Heart right ventricle (tissue), 16 donors: ENCODE results near the gene STK11. TPM values are rescaled to one million over a fixed set of nuclear protein-coding genes. Genes with fewer than 3 reads are reported as not detected.

Source experiments
- ATAC-seq, 8 donors: fragments of 200-7000 bp; cut with Tn5 transposase; one replicate each; pipeline ENCODE4 v1.9.1; 2020; ENCODE audit warnings: mild to moderate bottlenecking in 8 of 8, moderate library complexity in 8 of 8, moderate number of reproducible peaks in 1 of 8
- DNase-seq, 2 donors: peaks; one replicate each; pipeline ENCODE4 v3.0.0-alpha.2; 2020
- H3K27ac ChIP-seq, 10 donors: fragments of 200-600 bp; sonication (generic) in 2 of 10; one replicate each; pipeline versions ENCODE4 v1.5.0 to v1.8.0; 2020 to 2022; ENCODE audit warnings: mild to moderate bottlenecking in 3 of 10
- H3K27me3 ChIP-seq, 7 donors: fragments of 200-600 bp; one replicate each; pipeline ENCODE4 v1.8.0; 2021 to 2022; ENCODE audit warnings: mild to moderate bottlenecking in 2 of 7
- H3K36me3 ChIP-seq, 9 donors: fragments of 200-600 bp; sonication (generic) in 1 of 9; one replicate each; pipeline versions ENCODE4 v1.5.0 to v1.8.0; 2020 to 2022; ENCODE audit warnings: mild to moderate bottlenecking in 2 of 9
- H3K4me1 ChIP-seq, 9 donors: fragments of 200-600 bp; sonication (generic) in 1 of 9; one replicate each; pipeline versions ENCODE4 v1.5.0 to v1.8.0; 2020 to 2022; ENCODE audit warnings: mild to moderate bottlenecking in 4 of 9
- H3K4me3 ChIP-seq, 10 donors: fragments of 200-600 bp; sonication (generic) in 2 of 10; one replicate each; pipeline versions ENCODE4 v1.5.0 to v1.8.0; 2020 to 2022; ENCODE audit warnings: mild to moderate bottlenecking in 7 of 10, moderate library complexity in 2 of 10
- H3K9me3 ChIP-seq, 11 donors: fragments of 200-600 bp in 10 of 11; sonication (generic) in 2 of 11; one replicate each; pipeline versions ENCODE4 v1.5.0 to v1.8.0; 2013 to 2022; ENCODE audit warnings: mild to moderate bottlenecking in 2 of 11, control low read depth in 1 of 11, moderate library complexity in 1 of 11
- WGBS, 2 donors: extraction: QIAGEN DNeasy Blood & Tissue Kit; methylation state at CpG; one replicate each; pipeline ENCODE4 v1.1.7; 2013; ENCODE audit warnings: inconsistent platforms in 1 of 2; 5-methylcytosine and 5-hydroxymethylcytosine counted together
- intact Hi-C, 10 donors: fragments of 100-400 bp; cut with DNase I; formaldehyde crosslinking; loops; one replicate each; pipeline versions ENCODE4 v1.11.1 to v1.14.2; 2022
- polyA plus RNA-seq, 2 donors: library from polyadenylated mRNA; stranded (reverse); fragments of 200-250 nt; gene quantifications; one replicate each; pipeline ENCODE4 v1.2.3, GENCODE V29; 2013
- total RNA-seq, 10 donors: library from RNA; stranded (reverse); fragmentation: NEBNext Ultra II Directional in 3 of 10; extraction: Animal tissue kit (Norgen Biotek cat#: 25700) in 3 of 10; gene quantifications; one replicate each; pipeline versions ENCODE4 v1.2.1 to v1.2.4, GENCODE V29; 2021 to 2023
- TF ChIP-seq, protein P1 (sequence below), 9 donors: fragments of 200-600 bp; sonication (generic) in 2 of 9; IDR thresholded peaks; one replicate each; pipeline versions ENCODE4 v1.5.0 to v1.8.0; 2021 to 2022; ENCODE audit warnings: antibody characterized with exemption in 9 of 9, mild to moderate bottlenecking in 5 of 9, moderate library complexity in 1 of 9
- donor health status: Arrhythmogenic right ventricular cardiomyopathy.
- donor health status: ischemic (EF 13 %, LVEDD 7.1; RV severe dilation, severe dysfunction).
- donor health status: healthy with polysubstance abuse.
- donor health status: DM: no; HTN: yes; CAD: no.
- donor health status: DM: no; HTN: no; CAD: no.
- donor health status: ischemic (EF 25% LVEDD 6.9; RV normal size, moderate dysfunction).
- donor health status: ischemic (EF 25% LVEDD 5.7; RV mildly dilated, moderate dysfunction).
- donor health status: healthy.
- donor health status: DM: yes; HTN: yes; CAD: no.
- donor health status: Ischemic cardiomyopathy.
- donor health status: ischemic (EF 35%, LVEDD 5.7; RV mildly dilated, moderate dysfunction).
- donor health status: nonischemic (EF 11% LVEDD 7.7; RV severe dilation, severe dysfunction).
- donor health status: DM: yes; HTN: yes; CAD: no.
- donor health status: PGD.
- donor health status: ischemic (EF 29% LVEDD 5.4; RV normal size, mild dysfunction).
- donor health status: nonischemic (EF 23%, LVEDD 6.1; RV moderate dilation, normal function).

Gene STK11
- total and polyA plus RNA-seq, 12 donors, result 41.1 to 71.6 (median 46.6) TPM

DNA sequence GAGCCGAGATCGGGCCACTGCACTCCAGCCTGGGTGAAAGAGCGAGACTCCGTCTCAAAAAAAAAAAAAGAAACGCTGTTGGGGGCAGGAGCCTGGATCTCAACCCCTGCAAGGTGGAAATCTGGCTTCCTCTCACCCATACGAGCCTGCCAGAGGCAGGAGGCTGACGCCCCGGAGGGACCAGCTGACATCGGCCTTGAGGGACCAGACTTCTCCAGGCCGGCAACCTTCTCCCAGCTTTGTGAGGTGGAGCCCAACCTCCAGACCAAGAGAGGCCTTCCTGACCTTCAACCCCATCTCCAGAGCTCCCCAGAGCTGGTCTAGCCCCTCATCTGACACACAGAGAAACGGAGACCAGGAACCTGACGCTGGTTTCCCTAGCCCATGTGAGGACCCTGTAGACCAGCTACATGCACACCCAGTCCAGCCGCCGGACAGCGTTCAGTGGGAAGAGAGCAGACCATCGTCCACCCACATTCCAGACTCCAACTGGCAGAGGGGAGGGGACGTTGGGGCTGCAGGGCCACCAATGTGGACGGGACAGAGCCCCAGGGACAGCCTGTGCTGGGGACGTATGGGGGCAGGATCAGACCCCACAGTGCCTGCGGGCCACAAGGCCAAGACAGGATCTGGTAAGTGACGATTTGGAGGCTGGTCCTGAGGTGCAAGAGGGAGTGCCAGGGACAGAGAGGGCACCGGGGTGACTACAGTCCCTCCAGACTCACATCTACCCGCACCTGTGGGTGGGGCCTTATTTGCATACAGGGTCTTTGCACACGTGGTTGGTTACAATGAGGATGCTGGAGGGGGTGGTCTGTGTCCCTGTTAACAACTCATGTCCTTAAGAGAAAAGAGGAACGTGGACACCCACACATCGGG is 42.9 kb upstream of the STK11 start:
- Histone ChIP-seq H3K4me1 (peaks cover 3 to 24% (median 5%) of the 10 kb centered on the region in 9 donors), H3K4me3 (peak overlapping the region in 1 of 10 donors; percentile 26), H3K36me3 (peaks cover 0 to 21% (median 0%) of the 10 kb centered on the region in 9 donors), H3K9me3 (no peaks in the 10 kb centered on the region), H3K27ac (peak overlapping the region in 3 of 10 donors; percentile 27 to 44 (median 31)), H3K27me3 (no peaks in the 10 kb centered on the region)
- WGBS, 2 donors, result 82% methylated on average over 26 of the region's 26 CpGs
- ATAC-seq (peak in 2 of 8 donors; percentile 1 to 15), DNase-seq (no peak)
- intact Hi-C loops, result no loop called here
- TF ChIP-seq, protein P1, sequence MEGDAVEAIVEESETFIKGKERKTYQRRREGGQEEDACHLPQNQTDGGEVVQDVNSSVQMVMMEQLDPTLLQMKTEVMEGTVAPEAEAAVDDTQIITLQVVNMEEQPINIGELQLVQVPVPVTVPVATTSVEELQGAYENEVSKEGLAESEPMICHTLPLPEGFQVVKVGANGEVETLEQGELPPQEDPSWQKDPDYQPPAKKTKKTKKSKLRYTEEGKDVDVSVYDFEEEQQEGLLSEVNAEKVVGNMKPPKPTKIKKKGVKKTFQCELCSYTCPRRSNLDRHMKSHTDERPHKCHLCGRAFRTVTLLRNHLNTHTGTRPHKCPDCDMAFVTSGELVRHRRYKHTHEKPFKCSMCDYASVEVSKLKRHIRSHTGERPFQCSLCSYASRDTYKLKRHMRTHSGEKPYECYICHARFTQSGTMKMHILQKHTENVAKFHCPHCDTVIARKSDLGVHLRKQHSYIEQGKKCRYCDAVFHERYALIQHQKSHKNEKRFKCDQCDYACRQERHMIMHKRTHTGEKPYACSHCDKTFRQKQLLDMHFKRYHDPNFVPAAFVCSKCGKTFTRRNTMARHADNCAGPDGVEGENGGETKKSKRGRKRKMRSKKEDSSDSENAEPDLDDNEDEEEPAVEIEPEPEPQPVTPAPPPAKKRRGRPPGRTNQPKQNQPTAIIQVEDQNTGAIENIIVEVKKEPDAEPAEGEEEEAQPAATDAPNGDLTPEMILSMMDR (IDR thresholded peaks at IDR 0.05), result no peak

DNA sequence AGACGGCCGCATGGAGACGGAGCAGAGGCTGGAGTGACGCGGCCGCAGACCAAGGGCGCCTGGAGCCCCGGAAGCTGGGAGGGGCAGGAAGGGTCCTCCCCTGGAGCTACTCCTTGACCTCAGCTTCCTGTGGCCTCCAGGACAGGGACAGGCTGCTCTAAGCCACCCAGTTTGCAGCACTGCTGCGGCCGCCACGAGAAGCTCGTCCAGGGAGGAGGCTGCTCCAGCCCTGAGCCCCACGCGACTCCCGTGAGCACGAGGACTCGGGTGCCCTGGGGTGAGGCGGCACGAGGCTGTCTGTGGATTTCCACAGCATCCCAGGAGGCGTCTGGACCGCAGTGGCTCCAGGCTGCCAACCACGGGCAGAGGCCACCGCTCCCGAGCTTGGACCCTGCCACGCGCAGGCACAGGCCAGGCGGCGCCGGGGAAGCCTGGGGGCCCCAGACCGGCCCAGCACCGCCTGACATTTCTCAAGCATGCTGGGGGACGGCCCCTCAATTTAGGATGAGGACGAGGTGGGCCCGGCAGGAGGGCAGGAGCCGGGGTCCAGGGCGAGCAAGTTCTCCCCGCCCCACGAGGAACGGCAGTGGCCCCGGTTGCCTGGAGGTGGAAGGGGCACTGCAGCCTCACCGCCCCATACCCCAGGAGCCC is 42.2 kb upstream of the STK11 start:
- WGBS, 2 donors, result 77 to 83% methylated on average over 41 of the region's 41 CpGs
- ATAC-seq, result peak; percentile 37 to 75 (median 52)
- H3K4me1 ChIP-seq, result peaks cover 3 to 24% (median 5%) of the 10 kb centered on the region in 9 donors

DNA sequence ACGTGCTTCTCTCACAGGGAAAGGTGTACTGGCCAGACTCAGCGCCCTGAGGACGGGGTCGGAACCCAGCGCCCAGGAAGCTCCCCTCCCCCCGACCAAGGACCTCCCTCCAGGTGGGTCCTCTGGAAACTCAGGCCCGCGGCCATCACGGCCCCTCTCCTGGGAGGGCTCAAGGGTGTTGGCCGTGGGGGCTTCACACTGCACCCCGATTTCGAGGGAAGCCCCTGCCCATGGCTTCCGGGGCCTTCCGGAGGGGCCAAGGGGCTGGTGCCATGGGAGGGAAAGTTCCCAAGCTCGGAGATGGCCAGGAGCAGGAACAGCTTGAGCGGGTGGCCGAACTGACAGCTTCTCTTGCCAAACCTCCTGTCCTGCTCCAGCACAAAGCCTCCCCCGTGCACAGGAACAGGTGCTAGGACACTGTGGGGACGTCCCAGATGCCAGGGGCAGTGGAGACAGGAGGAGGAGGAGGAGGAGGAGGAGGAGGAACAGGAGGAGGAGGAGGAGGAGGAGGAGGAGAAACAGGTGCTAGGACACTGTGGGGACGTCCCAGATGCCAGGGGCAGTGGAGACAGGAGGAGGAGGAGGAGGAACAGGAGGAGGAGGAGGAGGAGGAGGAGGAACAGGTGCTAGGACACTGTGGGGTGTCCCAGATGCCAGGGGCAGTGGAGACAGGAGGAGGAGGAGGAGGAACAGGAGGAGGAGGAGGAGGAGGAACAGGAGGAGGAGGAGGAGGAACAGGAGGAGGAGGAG is 41.5 kb upstream of the STK11 start:
- Histone ChIP-seq H3K27ac (peak overlapping the region in 4 of 10 donors; percentile 27 to 58 (median 46)), H3K27me3 (no peaks in the 10 kb centered on the region), H3K36me3 (peaks cover 0 to 24% (median 0%) of the 10 kb centered on the region in 9 donors), H3K4me3 (peak overlapping the region in 2 of 10 donors; percentile 14 to 26), H3K4me1 (peaks cover 3 to 29% (median 5%) of the 10 kb centered on the region in 9 donors), H3K9me3 (no peaks in the 10 kb centered on the region)
- TF ChIP-seq, protein P1 (IDR thresholded peaks at IDR 0.05), result no peak
- WGBS, 2 donors, result 78 to 80% methylated on average over 20 of the region's 20 CpGs
- intact Hi-C loops, result no loop called here
- ATAC-seq (no peak), DNase-seq (no peak)

More for the DNA sequence above, 42.2 kb upstream of the STK11 start:
- intact Hi-C loops, result no loop called here
- Histone ChIP-seq H3K9me3 (no peaks in the 10 kb centered on the region), H3K4me3 (peak overlapping the region in 2 of 10 donors; percentile 14 to 26), H3K36me3 (peaks cover 0 to 19% (median 0%) of the 10 kb centered on the region in 9 donors), H3K27me3 (no peaks in the 10 kb centered on the region), H3K27ac (peak overlapping the region in 6 of 10 donors; percentile 27 to 58 (median 44))
- peak in 1 of 2 donors; percentile 56 for DNase-seq
- TF ChIP-seq, protein P1 (IDR thresholded peaks at IDR 0.05), result no peak
